ENCODE results near the gene SLC24A3.

- no peak for TF ChIP-seq FOXK2 (IDR thresholded peaks at IDR 0.05)
- TF ChIP-seq BHLHE40 (IDR thresholded peaks at IDR 0.05; ENCODE audit: borderline replicate concordance), result no peak
- no peak for TF ChIP-seq CTBP1 (IDR thresholded peaks at IDR 0.05; ENCODE audit: borderline replicate concordance)
- TF ChIP-seq ARNT (IDR thresholded peaks at IDR 0.05), result no peak
- no peak for TF ChIP-seq LEF1 (IDR thresholded peaks at IDR 0.05; ENCODE audit: borderline replicate concordance)
- TF ChIP-seq FOXM1 (IDR thresholded peaks at IDR 0.05; ENCODE audit: borderline replicate concordance), result no peak
- no peak for TF ChIP-seq ZNF384 (IDR thresholded peaks at IDR 0.05)
These were observed 460.1 kb downstream of the SLC24A3 start for GRCh38 chr20:19672498-19672897.
